Measurements from ENCODE around the gene ST7.

DNA sequence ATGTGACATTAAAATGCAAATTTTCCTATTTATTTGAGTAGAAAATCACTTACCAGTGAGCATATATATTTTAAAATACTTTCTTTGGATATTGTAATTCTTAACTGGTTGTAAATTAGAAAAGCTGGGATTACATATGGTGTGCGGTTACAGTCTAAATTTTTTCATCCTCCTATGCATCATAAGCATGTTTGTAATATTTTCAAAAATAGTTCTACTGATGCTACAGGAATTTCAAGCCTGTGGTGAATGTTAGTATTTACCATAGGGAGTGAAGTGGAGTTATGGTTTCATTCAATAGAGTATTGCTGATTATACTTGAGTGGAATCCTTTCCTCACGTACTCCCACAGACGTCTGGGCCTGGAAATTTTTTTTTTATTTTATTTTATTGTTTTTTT is 34.6 kb upstream of the ST7 start:
- TF ChIP-seq, protein P1, sequence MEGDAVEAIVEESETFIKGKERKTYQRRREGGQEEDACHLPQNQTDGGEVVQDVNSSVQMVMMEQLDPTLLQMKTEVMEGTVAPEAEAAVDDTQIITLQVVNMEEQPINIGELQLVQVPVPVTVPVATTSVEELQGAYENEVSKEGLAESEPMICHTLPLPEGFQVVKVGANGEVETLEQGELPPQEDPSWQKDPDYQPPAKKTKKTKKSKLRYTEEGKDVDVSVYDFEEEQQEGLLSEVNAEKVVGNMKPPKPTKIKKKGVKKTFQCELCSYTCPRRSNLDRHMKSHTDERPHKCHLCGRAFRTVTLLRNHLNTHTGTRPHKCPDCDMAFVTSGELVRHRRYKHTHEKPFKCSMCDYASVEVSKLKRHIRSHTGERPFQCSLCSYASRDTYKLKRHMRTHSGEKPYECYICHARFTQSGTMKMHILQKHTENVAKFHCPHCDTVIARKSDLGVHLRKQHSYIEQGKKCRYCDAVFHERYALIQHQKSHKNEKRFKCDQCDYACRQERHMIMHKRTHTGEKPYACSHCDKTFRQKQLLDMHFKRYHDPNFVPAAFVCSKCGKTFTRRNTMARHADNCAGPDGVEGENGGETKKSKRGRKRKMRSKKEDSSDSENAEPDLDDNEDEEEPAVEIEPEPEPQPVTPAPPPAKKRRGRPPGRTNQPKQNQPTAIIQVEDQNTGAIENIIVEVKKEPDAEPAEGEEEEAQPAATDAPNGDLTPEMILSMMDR (conservative IDR thresholded peaks at IDR 0.05 in 1 of 2, IDR thresholded peaks at IDR 0.05 in 1 of 2; ENCODE audit: extremely low read depth in 1 of 2, insufficient read depth in 1 of 2, low read depth in 1 of 2, low read length in 2 of 2): no peak
- TF ChIP-seq EZH2 (IDR thresholded peaks at IDR 0.05; ENCODE audit: borderline replicate concordance, low read length): no peak

Measured in mammary epithelial cell (primary cell).